GM23338 (cell line): Measurements from ENCODE around the gene UNC13D. TPM values are rescaled to one million over a fixed set of nuclear protein-coding genes. Genes with fewer than 3 reads are reported as not detected.

ENCODE experiments used
- ATAC-seq: fragments of 200-7000 bp; cut with Tn5 transposase; 3 replicates; pipeline ENCODE4 v1.9.1; 2020
- DNase-seq: peaks from one replicate; pipeline ENCODE4 v3.0.0-alpha.2; 2015; ENCODE audit warnings: low spot score
- H2AFZ ChIP-seq: fragments of 200-600 bp; sonication (generic); 2 replicates; pipeline ENCODE4 v1.8.0; 2016; ENCODE audit warnings: antibody characterized with exemption, mild to moderate bottlenecking, moderate library complexity
- H3F3A ChIP-seq: fragments of 200-600 bp; sonication (generic); replicated peaks from 2 replicates; pipeline ENCODE4 v1.8.0; 2017; ENCODE audit warnings: antibody characterized with exemption, mixed run types, low read depth
- H3K27ac ChIP-seq: fragments of 200-600 bp; sonication (generic); 2 replicates; pipeline ENCODE4 v1.6.1; 2016; ENCODE audit warnings: low read depth
- H3K27me3 ChIP-seq: fragments of 200-600 bp; sonication (generic); 2 replicates; pipeline ENCODE4 v1.8.0; 2016; ENCODE audit warnings: mild to moderate bottlenecking, mixed run types, moderate library complexity; ENCODE audit not compliant: insufficient read depth
- H3K36me3 ChIP-seq: fragments of 200-600 bp; sonication (generic); 2 replicates; pipeline ENCODE4 v1.8.0; 2016; ENCODE audit warnings: mild to moderate bottlenecking; ENCODE audit not compliant: insufficient read depth
- H3K4me1 ChIP-seq: fragments of 200-600 bp; sonication (generic); 2 replicates; pipeline ENCODE4 v1.8.0; 2016; ENCODE audit warnings: mild to moderate bottlenecking, moderate library complexity; ENCODE audit not compliant: insufficient read depth
- H3K4me2 ChIP-seq: fragments of 200-600 bp; sonication (generic); 2 replicates; pipeline ENCODE4 v1.7.1; 2017; ENCODE audit warnings: mixed run types
- H3K4me3 ChIP-seq: fragments of 200-600 bp; sonication (generic); 2 replicates; pipeline ENCODE4 v1.6.1; 2016; ENCODE audit warnings: mixed run types
- H3K79me2 ChIP-seq: fragments of 200-600 bp; sonication (generic); replicated peaks from 2 replicates; pipeline ENCODE4 v1.8.0; 2017; ENCODE audit warnings: mild to moderate bottlenecking; ENCODE audit not compliant: insufficient read depth
- H3K9me2 ChIP-seq: fragments of 200-600 bp; sonication (generic); 2 replicates; pipeline ENCODE4 v1.8.0; 2017; ENCODE audit not compliant: insufficient read depth
- H4K20me1 ChIP-seq: fragments of 200-600 bp; sonication (generic); replicated peaks from 2 replicates; pipeline ENCODE4 v1.8.0; 2017; ENCODE audit warnings: mild to moderate bottlenecking; ENCODE audit not compliant: insufficient read depth
- H3K27ac Mint-ChIP-seq: 2 replicates; pipeline ENCODE4 v1.8.0; 2020; ENCODE audit warnings: inconsistent platforms, mild to moderate bottlenecking, moderate library complexity, mixed read lengths
- H3K27me3 Mint-ChIP-seq: 3 replicates; pipeline ENCODE4 v1.8.0; 2022; ENCODE audit warnings: low read depth, mild to moderate bottlenecking, moderate library complexity, mixed read lengths, inconsistent platforms; ENCODE audit not compliant: insufficient read depth, poor library complexity
- H3K36me3 Mint-ChIP-seq: 3 replicates; pipeline ENCODE4 v1.8.0; 2021; ENCODE audit warnings: low read depth, mild to moderate bottlenecking, inconsistent platforms, moderate library complexity, mixed read lengths
- H3K4me1 Mint-ChIP-seq: 3 replicates; pipeline ENCODE4 v1.8.0; 2020; ENCODE audit warnings: mild to moderate bottlenecking, inconsistent platforms, mixed read lengths
- H3K4me3 Mint-ChIP-seq: 3 replicates; pipeline ENCODE4 v1.8.0; 2021; ENCODE audit warnings: moderate library complexity, mild to moderate bottlenecking, inconsistent platforms, mixed read lengths
- H3K9me3 Mint-ChIP-seq: 3 replicates; pipeline ENCODE4 v1.8.0; 2020; ENCODE audit warnings: moderate library complexity, mild to moderate bottlenecking, inconsistent platforms, mixed read lengths
- CREB1 ChIP-seq: fragments of 250-450 bp; sonication (Bioruptor Pico); IDR thresholded peaks from 2 replicates; pipeline ENCODE4 v1.5.0; 2020; ENCODE audit warnings: low read depth, mild to moderate bottlenecking, moderate library complexity
- ETS1 ChIP-seq: IDR thresholded peaks from 2 replicates; pipeline ENCODE4 v1.6.1; 2016; ENCODE audit warnings: antibody characterized with exemption
- EZH2 ChIP-seq: fragments of 200-600 bp; sonication (generic); IDR thresholded peaks from one replicate; pipeline ENCODE4 v1.8.0; 2017; ENCODE audit warnings: antibody characterized with exemption, mild to moderate bottlenecking, low read depth; ENCODE audit not compliant: unreplicated experiment
- EZH2phosphoT487 ChIP-seq: fragments of 200-600 bp; sonication (generic); IDR thresholded peaks from one replicate; pipeline ENCODE4 v1.8.1; 2018; ENCODE audit warnings: antibody characterized with exemption; ENCODE audit not compliant: unreplicated experiment
- JUNB ChIP-seq: IDR thresholded peaks from one replicate; pipeline ENCODE4 v1.6.1; 2016; ENCODE audit warnings: antibody characterized with exemption; ENCODE audit not compliant: unreplicated experiment
- POLR2AphosphoS5 ChIP-seq: IDR thresholded peaks from 2 replicates; pipeline ENCODE4 v1.6.1; 2016; ENCODE audit warnings: antibody characterized with exemption, low read depth
- REST ChIP-seq: IDR thresholded peaks from one replicate; pipeline ENCODE4 v1.6.1; 2018; ENCODE audit warnings: antibody characterized with exemption; ENCODE audit not compliant: unreplicated experiment
- STAT1 ChIP-seq: IDR thresholded peaks from one replicate; pipeline ENCODE4 v1.6.1; 2016; ENCODE audit warnings: antibody characterized with exemption; ENCODE audit not compliant: unreplicated experiment
- ZNF114 ChIP-seq: fragments of 250-450 bp; sonication (Bioruptor Pico); IDR thresholded peaks from 2 replicates; pipeline ENCODE4 v1.5.0; 2020; ENCODE audit warnings: mild to moderate bottlenecking, moderate library complexity
- ZNF331 ChIP-seq: fragments of 250-450 bp; sonication (Bioruptor Pico); IDR thresholded peaks from 2 replicates; pipeline ENCODE4 v1.5.0; 2020; ENCODE audit warnings: low read depth, mild to moderate bottlenecking, moderate library complexity
- long read RNA-seq: library from polyadenylated mRNA; unstranded; transcript quantifications from one replicate; pipeline ENCODE4 v2.0.0, GENCODE V29; 2020; ENCODE audit not compliant: unreplicated experiment
- polyA plus RNA-seq: library from polyadenylated mRNA; unstranded; fragments of >200 nt; fragmentation: Nextera tagmentation; extraction: Ambion mirVana; gene quantifications from 2 replicates; pipeline ENCODE4 v1.2.1, GENCODE V29; 2016
- total RNA-seq: library from RNA; depleted of rRNA; stranded (reverse); fragments of >200 nt; shearing (Covaris generic); gene quantifications from 2 replicates; pipeline ENCODE4 v1.2.3, GENCODE V29; 2014; rRNA removed
- TF ChIP-seq, protein P1 (sequence below), 2 experiments: fragments of 200-600 bp in 1 of 2; sonication (generic) in 1 of 2; conservative IDR thresholded peaks; 2 replicates each; pipeline versions ENCODE4 v1.5.1 to v1.6.1; 2016 to 2017; ENCODE audit warnings: antibody characterized with exemption in 2 of 2, low read depth in 2 of 2, mild to moderate bottlenecking in 2 of 2, moderate library complexity in 1 of 2
- TF ChIP-seq, protein P2 (sequence below): fragments of 250-450 bp; sonication (Bioruptor Pico); IDR thresholded peaks from 2 replicates; pipeline ENCODE4 v1.5.0; 2020; ENCODE audit warnings: mild to moderate bottlenecking, moderate library complexity

Gene UNC13D
- 3.8 and 5.9 TPM in 2 replicates for total RNA-seq
- 10.5 and 10.8 TPM in 2 replicates for polyA plus RNA-seq
- long read RNA-seq, partial matches to known transcripts = 7 of 14 reads
- long read RNA-seq, other reads (novel, unspliced or antisense) = 7 of 14 reads

GRCh38 chr17:75843577-75844529 is at the start of gene UNC13D:
UNC13D (minus strand) TSS chr17:75844404; CDS start chr17:75844337, 67 bp downstream.
- H3K4me1 Mint-ChIP-seq = peaks cover 13% of the 10 kb centered on the region
- H3K4me2 ChIP-seq = no peak within 1 kb of the TSS
- 0 out of 2 replicates have a peak, but pooled peaks cover 10% of the 10 kb centered on the region for H3F3A ChIP-seq
- no peaks in the 10 kb centered on the region for H3K27me3 ChIP-seq
- H3K79me2 ChIP-seq = no peaks in the 10 kb centered on the region
- 0 out of 2 replicates have a peak, but pooled peaks cover 8% of the 10 kb centered on the region for H3K36me3 ChIP-seq
- no peak within 1 kb of the TSS for H3K27ac Mint-ChIP-seq
- H3K27ac ChIP-seq = no peak within 1 kb of the TSS
- H3K9me3 Mint-ChIP-seq = no peaks in the 10 kb centered on the region
- H2AFZ ChIP-seq = no peak within 1 kb of the TSS
- no peaks in the 10 kb centered on the region for H3K9me2 ChIP-seq
- DNase-seq = no peak
- H4K20me1 ChIP-seq = no peaks in the 10 kb centered on the region
- ATAC-seq = no peak; the same call in 2 of the 3 replicates
- peaks cover 31% of the 10 kb centered on the region for H3K36me3 Mint-ChIP-seq
- H3K4me3 Mint-ChIP-seq = no peak within 1 kb of the TSS
- no peak within 1 kb of the TSS for H3K4me3 ChIP-seq
- H3K4me1 ChIP-seq = peaks cover 10% of the 10 kb centered on the region
- peaks cover 8% of the 10 kb centered on the region for H3K27me3 Mint-ChIP-seq
- TF ChIP-seq EZH2phosphoT487 (no peak), JUNB (no peak), EZH2 (no peak), REST (no peak), ZNF114 (CRISPR knock-in tag) (no peak), ETS1 (no peak), CREB1 (CRISPR knock-in tag) (no peak), STAT1 (no peak), ZNF331 (CRISPR knock-in tag) (no peak), POLR2AphosphoS5 (no peak)
- TF ChIP-seq, protein P1, sequence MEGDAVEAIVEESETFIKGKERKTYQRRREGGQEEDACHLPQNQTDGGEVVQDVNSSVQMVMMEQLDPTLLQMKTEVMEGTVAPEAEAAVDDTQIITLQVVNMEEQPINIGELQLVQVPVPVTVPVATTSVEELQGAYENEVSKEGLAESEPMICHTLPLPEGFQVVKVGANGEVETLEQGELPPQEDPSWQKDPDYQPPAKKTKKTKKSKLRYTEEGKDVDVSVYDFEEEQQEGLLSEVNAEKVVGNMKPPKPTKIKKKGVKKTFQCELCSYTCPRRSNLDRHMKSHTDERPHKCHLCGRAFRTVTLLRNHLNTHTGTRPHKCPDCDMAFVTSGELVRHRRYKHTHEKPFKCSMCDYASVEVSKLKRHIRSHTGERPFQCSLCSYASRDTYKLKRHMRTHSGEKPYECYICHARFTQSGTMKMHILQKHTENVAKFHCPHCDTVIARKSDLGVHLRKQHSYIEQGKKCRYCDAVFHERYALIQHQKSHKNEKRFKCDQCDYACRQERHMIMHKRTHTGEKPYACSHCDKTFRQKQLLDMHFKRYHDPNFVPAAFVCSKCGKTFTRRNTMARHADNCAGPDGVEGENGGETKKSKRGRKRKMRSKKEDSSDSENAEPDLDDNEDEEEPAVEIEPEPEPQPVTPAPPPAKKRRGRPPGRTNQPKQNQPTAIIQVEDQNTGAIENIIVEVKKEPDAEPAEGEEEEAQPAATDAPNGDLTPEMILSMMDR (conservative IDR thresholded peaks at IDR 0.05; ENCODE audit: low read depth in 2 of 2) = no peak
- TF ChIP-seq, protein P2, sequence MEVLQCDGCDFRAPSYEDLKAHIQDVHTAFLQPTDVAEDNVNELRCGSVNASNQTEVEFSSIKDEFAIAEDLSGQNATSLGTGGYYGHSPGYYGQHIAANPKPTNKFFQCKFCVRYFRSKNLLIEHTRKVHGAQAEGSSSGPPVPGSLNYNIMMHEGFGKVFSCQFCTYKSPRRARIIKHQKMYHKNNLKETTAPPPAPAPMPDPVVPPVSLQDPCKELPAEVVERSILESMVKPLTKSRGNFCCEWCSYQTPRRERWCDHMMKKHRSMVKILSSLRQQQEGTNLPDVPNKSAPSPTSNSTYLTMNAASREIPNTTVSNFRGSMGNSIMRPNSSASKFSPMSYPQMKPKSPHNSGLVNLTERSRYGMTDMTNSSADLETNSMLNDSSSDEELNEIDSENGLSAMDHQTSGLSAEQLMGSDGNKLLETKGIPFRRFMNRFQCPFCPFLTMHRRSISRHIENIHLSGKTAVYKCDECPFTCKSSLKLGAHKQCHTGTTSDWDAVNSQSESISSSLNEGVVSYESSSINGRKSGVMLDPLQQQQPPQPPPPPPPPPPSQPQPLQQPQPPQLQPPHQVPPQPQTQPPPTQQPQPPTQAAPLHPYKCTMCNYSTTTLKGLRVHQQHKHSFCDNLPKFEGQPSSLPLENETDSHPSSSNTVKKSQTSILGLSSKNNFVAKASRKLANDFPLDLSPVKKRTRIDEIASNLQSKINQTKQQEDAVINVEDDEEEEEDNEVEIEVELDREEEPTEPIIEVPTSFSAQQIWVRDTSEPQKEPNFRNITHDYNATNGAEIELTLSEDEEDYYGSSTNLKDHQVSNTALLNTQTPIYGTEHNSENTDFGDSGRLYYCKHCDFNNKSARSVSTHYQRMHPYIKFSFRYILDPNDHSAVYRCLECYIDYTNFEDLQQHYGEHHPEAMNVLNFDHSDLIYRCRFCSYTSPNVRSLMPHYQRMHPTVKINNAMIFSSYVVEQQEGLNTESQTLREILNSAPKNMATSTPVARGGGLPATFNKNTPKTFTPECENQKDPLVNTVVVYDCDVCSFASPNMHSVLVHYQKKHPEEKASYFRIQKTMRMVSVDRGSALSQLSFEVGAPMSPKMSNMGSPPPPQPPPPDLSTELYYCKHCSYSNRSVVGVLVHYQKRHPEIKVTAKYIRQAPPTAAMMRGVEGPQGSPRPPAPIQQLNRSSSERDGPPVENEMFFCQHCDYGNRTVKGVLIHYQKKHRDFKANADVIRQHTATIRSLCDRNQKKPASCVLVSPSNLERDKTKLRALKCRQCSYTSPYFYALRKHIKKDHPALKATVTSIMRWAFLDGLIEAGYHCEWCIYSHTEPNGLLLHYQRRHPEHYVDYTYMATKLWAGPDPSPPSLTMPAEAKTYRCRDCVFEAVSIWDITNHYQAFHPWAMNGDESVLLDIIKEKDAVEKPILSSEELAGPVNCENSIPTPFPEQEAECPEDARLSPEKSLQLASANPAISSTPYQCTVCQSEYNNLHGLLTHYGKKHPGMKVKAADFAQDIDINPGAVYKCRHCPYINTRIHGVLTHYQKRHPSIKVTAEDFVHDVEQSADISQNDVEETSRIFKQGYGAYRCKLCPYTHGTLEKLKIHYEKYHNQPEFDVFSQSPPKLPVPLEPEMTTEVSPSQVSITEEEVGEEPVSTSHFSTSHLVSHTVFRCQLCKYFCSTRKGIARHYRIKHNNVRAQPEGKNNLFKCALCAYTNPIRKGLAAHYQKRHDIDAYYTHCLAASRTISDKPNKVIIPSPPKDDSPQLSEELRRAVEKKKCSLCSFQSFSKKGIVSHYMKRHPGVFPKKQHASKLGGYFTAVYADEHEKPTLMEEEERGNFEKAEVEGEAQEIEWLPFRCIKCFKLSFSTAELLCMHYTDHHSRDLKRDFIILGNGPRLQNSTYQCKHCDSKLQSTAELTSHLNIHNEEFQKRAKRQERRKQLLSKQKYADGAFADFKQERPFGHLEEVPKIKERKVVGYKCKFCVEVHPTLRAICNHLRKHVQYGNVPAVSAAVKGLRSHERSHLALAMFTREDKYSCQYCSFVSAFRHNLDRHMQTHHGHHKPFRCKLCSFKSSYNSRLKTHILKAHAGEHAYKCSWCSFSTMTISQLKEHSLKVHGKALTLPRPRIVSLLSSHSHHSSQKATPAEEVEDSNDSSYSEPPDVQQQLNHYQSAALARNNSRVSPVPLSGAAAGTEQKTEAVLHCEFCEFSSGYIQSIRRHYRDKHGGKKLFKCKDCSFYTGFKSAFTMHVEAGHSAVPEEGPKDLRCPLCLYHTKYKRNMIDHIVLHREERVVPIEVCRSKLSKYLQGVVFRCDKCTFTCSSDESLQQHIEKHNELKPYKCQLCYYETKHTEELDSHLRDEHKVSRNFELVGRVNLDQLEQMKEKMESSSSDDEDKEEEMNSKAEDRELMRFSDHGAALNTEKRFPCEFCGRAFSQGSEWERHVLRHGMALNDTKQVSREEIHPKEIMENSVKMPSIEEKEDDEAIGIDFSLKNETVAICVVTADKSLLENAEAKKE = no peak
